Activated gamma-delta T cell treated with Interleukin-2 at 50 U/mL for 16 hours (primary cell): ENCODE measurements around the gene VWA3B.

Source experiments
- DNase-seq: peaks from one replicate; pipeline ENCODE4 v3.0.0-alpha.2; 2020

The VWA3B gene

DNA sequence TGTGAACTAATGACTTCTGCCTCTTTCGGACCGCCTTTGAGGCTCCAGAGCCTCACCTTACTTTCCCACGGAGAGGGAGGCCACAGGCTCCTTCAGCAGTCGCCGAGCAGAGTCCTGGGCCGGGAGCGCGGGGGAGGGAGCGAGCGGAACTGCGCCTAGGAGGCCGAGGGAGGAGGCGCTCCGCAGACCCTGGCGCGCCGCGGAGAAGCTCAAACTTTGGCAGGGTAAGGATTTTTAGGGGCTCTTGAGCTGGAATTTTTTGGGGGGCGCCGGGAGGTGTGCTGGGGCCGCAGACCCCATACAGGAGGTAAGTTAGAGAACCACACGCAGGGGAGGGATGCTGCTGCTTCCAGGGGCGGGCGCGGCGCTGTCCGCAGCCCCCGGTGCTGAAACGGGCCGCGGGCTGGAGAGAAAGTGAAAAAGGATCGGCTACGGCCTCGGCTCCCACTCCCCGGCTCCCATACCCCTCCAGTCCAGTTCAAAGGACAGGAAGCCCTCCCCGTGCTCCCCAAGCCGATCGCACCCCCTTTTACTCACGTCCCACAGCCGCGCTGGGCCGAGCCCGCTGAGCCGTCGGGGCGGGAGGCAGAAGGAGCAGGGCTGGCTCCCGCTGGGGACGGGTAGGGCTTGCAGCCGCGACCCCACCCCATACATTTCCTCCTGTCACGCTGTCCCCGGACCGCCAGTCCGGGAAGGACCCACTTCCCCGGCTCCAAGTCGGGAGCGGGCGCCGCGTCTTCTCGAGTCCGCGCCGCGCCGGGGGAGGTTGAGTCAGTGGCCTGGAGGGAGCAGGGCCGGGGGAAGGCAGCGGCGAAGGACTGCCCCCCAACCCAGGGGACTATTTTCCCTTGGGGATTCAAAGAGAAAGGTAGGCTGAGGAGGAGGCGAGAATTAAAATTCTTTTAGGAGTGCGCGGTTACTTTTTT is 259.6 kb downstream of the VWA3B start, which contains the start of gene CNGA3:
TSS of gene CNGA3 (plus strand) at position 146 of the 926 bp plus-strand sequence. CDS start 23,520 bp downstream, outside the sequence.
- no peak for DNase-seq

DNA sequence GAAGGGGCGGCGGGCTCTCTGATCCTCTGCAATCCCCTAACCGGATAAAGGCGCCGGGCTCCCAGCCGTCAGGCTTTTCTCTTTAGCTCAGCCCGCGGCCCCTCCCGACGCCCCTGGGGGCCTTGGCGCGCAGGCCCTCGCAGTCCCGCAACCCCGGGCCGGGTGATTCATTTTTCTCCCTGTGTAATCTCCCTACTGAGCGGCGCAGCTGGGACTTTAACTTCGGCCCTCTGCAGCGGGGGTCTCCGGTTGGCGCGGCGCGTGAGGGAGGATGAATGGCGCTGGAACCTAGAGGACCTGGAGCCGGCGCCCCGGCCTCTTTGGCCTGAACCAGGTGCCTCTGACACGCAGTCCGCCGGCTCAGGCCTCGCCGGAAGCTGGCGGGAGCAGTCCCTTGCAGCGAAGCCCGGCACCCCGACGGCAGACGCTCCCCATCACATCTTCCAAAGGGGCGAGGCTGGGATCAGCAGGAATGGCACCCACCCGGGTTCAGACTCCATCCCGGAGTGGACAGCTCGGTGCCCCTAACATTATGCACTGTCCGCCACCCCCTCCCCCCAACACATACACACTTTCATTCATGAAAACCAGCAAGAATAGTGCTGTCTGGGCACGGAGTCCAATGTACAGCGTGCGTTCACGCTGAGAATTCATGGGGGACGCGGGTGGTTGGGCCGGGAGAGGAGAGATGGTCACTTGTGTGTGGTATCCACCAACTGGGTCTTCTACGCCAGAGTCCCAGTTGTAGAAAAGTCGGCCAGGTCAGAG is 260.5 kb downstream of the VWA3B start:
- DNase-seq, result no peak

DNA sequence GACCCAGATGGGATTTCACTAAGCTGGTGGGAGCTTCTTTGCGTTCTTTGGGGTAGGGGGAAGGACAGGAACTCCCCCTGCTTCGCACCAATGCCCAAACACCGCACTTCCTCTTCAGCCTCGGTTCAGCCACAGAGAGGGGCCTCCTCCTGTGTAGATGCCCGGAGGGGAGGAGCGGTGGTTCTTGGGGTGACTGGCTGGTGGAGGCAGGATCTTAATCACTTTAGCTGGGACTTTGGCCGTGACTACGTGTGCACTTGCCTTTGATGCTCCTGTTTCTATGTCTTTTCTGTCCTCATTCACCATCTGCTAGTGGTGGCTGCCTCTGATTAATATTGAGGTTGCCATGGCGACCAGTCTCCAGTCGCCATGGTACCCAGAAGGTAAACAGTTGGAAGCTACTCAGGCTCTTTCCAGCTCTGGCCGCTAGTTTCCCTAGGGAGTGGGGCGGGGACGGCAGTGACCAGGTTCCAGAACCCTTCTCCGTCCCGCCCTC is 261.1 kb downstream of the VWA3B start:
- no peak for DNase-seq

DNA sequence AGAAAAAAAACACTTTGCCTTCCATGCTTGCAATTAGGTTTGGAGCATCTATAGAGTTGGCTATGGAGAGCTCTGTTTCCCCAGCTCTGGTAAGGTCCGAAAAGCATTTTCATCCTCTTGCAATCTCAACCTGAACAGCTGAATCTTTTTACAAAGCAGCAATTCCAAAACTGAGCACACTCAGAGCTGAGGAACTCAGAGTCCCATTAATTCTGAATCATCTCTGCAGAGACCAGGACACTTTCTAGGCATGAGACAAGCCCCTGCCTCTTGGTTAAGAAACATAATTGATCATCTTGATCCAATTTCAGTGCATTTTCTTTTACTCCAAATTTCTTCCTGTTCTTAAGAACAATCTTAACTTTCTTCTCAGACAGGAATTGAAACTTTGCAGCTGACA is 263.4 kb downstream of the VWA3B start:
- no peak for DNase-seq

DNA sequence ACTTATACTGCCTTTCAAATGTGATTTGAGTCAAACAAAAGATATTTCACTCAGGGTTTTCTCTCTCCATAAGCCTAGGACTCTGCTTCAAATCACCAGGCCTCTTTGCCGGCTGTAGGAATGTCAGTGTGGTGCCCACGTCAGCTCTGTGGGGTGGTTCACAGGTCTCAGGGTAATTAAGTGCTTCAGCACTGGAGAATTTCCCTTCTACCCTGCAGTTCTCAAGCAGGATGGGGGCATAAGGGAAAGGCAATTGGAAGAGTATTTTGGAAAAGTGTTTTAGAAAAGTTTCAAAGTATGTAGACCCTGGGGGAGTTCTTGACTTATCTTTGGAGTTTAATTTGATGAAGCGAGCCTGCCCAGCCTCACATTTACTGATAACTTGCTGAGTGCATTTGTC is 268.9 kb downstream of the VWA3B start:
- DNase-seq, result no peak

DNA sequence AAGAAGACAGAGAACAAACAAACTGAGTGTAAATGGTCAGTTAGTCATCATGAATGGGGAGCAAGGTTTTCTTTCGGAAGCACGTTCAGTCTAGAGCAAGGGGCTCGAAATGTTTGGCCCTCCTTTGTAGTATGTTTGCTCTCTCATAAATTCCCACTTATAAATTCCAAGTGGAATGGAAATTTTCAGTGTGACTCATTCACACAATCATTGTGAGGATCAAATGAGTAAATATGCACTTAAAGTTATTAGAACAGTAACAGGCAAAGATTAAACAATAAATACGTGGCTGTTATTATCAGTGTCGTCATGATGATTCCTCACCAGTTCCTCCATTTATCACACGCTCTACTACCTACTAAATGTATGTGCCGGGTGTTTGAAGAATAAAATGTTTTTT is 269.8 kb downstream of the VWA3B start:
- DNase-seq, result no peak

DNA sequence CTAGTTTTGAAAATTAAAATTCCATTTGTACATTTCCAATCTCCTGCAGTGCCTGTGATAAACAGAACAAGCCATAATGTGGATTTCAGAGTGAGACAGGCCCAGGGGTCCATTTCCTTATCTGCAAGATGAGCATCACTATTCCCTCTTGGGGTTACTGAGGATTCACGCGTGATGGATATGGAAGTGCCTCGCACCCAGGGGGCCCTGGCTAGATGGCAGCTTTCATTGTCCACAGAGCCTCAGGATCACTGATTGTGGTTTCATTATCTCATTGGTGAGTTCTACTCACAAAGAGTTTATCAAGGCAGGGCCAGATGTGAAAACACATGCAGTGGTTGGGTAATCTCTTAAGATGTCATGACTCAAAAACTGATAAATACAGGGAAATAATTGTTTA is 270.9 kb downstream of the VWA3B start:
- no peak for DNase-seq

DNA sequence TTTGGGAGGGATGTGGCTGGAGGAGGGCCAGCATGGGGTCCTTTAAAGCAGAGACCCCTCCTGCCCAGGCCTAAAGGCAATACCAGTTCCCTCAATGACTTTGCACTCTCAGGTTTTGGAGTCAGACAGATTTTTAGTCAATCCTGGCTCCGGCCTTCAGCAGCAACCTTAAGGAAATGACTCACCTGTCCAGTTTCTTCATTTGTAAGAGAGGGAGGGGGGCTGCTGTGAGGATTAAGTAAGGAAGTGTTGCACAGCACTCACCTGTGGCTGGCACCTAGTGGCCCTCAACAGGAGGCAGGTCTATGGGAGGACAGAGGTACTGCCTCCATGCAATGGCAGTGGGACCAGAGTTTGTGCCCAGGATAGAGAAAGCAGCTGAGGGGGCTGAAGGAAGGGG is 273.0 kb downstream of the VWA3B start:
- DNase-seq, result no peak
